ENCODE results near the gene LDLR.
"Not testable (repeated sequence)": the region's sequence is repeated elsewhere in the genome, so short reads cannot be mapped to it uniquely, and the experiment has no call there.

LDLR gene

DNA sequence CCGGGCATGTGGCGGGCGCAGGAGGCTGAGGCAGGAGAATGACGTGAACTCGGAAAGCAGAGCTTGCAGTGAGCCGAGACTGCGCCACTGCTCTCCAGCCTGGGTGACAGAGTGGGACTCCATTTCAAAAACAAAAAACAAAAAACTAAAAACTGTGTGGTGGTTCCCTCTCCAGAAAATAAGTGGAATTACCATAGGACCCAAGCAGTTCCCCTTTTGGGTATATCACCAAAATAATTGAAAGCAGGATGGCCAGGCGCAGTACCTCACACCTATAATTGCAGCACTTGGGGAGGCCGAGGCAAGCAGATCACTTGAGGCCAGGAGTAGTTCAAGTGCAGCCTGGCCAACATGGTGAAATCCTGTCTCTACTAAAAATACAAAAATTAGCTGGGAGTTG lies 15.7 kb upstream of the LDLR start:
- DNase-seq, result no peak

DNA sequence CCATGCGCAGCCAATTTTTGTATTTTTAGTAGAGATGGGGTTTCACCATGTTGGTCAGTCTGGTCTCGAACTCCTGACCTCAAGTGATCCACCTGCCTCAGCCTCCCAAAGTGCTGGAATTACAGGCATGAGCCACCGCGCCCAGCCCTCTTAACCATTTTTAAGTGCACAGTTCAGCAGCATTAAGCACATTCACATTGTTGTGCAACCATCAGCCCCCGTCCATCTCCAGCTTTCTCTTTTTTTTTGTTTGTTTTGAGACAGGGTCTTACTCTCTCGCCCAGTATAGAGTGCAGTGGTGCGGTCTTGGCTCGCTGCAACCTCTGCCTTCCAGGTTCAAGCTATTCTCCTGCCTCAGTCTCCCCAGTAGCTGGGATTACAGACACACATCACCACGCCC lies 12.5 kb upstream of the LDLR start:
- not testable (repeated sequence) for DNase-seq

DNA sequence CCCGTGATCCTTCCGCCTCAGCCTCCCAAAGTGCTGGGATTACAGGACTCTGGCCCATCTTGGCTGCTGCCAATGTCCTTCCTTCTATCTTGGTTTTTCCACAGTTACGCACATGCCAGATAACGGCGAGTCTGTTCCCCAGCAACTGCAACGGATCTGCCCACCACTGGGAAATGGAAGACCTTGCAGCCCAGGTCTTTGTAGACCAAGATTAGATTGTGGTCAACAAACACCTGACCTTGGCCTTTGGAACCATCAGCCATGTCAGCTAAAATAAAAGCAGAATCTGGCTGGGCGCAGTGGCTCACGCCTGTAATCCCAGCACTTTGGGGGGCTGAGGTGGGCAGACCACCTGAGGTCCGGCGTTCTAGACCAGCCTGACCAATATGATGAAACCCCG lies 10.4 kb upstream of the LDLR start:
- no peak for DNase-seq

DNA sequence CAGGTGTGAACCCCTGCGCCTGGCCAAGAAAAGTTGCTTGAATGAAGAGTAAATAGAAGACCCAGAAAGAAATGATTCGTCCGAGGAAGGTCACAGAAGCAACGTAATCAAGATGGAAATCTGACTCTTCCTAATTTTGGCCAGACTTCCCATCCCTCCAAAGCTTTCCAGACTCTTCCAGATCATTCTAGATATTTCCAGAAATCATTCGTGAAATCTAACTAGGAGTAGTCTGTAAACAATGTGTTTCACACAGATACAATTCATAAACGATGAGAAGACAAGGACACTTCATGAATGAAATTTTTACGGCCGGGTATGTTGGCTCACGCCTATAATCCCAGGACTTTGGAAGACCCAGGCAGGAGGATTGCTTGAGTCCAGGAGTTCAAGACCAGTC lies 9.3 kb upstream of the LDLR start:
- DNase-seq, result no peak

DNA sequence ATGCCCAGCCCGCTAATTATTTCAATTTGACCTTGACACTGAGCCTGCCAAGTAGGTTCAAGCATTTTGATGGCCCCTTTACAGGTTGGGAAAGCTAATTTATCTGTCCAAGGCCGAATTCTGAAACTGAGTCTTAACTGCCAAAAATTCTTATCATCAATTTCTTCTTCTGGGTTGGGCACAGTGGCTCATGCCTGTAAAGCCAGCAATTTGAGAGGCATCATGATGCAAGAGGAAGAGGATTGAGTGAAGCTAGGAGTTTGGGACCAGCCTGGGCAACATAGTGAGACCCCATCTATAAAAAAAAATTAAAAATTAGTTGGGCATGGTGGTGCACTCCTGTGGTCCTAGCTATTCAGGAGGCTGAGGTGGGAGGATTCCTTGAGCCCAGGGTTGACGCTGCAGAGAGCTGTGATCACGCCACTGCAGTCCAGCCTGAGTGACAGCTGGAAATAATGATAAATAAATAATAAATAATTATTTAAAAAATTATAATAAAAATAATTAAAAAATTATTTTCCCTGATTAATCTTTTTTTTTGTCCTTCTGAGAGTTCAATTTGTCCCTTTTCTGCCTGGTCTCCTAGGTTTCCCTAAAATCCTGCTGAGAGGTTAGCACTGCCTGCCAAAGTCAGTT lies 1.3 kb upstream of the LDLR start:
- no peak for DNase-seq

DNA sequence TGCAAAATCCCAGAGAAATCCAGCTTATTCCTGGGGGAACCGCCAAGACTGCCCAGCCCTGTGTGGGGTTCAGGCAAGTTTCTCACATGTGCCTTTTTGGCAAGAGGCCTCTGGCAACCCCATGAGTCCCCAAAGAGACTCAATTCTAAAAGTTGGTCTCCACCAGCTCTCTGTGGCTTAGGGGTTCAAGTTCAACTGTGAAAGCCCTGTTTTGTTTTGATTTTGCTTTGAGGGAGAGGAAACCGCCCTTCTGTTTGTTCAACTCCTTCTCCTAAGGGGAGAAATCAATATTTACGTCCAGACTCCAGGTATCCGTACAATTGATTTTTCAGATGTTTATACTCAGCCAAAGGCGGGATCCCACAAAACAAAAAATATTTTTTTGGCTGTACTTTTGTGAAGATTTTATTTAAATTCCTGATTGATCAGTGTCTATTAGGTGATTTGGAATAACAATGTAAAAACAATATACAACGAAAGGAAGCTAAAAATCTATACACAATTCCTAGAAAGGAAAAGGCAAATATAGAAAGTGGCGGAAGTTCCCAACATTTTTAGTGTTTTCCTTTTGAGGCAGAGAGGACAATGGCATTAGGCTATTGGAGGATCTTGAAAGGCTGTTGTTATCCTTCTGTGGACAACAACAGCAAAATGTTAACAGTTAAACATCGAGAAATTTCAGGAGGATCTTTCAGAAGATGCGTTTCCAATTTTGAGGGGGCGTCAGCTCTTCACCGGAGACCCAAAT lies 583 bp upstream of the LDLR start:
- no peak for DNase-seq

DNA sequence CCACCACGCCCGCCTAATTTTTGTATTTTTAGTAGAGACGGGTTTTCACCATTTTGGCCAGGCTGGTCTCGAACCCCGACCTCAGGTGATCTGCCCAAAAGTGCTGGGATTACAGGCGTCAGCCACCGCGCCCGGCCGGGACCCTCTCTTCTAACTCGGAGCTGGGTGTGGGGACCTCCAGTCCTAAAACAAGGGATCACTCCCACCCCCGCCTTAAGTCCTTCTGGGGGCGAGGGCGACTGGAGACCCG lies 676 bp downstream of the LDLR start:
- not testable (repeated sequence) for DNase-seq

DNA sequence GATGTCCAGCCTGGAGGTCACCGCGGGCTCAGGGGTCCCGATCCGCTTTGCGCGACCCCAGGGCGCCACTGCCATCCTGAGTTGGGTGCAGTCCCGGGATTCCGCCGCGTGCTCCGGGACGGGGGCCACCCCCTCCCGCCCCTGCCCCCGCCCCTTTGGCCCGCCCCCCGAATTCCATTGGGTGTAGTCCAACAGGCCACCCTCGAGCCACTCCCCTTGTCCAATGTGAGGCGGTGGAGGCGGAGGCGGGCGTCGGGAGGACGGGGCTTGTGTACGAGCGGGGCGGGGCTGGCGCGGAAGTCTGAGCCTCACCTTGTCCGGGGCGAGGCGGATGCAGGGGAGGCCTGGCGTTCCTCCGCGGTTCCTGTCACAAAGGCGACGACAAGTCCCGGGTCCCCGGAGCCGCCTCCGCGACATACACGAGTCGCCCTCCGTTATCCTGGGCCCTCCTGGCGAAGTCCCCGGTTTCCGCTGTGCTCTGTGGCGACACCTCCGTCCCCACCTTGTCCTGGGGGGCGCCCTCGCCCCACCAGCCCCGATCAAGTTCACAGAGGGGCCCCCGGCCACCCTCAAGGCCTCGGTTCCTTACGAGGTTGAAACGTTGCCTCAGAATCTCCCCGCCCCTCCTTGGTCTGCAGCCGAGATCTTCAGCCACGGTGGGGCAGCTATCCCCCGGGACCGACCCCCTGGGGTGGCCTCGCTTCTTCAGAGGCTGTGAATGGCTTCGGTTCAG lies 1.2 kb downstream of the LDLR start:
- peak; percentile 95 for DNase-seq

DNA sequence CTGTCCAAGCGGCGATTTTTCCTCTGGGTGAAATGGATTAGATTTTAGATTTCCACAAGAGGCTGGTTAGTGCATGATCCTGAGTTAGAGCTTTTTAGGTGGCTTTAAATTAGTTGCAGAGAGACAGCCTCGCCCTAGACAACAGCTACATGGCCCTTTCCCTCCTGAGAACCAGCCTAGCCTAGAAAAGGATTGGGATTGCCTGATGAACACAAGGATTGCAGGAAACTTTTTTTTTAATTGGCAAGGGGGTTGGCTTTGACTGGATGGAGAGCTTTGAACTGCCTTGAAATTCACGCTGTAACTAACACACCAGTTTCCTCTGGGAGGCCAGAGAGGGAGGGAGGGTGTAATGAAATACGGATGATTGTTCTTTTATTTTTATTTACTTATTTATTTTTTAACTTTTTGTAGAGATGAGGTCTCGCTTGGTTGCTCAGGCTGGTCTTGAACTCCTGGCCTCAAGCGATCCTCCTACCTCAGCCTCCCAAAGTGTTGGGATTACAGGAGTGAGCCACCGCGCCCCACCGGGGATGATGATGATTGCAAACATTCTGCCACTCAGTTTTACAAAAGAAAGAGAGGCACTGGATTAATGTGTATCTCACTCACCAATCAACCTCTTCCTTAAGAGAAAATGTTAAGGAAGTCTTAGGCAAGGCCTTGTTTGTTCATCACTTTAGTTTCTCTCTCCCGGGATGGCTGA lies 1.9 kb downstream of the LDLR start:
- DNase-seq, result no peak

DNA sequence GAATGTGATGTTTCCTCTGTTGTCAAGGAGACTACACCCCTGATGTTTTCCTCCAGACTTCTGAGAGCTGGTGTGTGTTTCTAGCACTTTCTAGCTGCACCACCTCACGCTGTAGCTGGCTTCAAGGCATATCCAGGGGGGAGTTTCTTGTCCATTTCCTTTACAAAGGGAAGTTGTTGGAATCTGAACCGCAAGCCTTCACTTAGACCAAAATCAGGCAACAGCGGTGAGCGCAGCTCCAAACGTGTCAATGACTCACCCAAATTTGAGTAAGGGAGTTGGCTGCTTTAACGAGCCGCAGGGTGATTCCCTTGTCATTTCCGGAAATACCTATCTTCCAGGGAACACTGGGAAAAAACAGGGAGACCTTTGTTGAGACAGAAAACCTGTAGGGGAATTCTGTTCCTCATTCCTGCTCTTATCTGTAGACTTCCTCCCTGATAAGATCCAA lies 2.5 kb downstream of the LDLR start:
- no peak for DNase-seq

DNA sequence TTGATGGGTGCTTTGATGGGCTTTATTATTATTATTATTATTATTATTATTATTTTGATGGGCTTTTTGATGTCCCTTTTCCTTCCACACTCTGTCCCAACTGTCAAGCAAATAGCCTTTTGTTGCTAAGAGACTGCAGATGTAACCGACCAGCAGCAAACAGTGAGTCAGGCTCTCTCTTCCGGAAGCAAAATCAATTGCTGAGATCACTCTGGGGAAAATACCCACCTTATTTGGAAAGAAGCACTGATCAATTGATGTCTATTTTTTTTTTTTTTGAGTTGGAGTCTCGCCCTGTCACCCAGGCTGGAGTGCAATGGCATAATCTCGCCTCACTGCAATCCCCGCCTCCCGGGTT lies 2.9 kb downstream of the LDLR start:
- DNase-seq, result no peak

DNA sequence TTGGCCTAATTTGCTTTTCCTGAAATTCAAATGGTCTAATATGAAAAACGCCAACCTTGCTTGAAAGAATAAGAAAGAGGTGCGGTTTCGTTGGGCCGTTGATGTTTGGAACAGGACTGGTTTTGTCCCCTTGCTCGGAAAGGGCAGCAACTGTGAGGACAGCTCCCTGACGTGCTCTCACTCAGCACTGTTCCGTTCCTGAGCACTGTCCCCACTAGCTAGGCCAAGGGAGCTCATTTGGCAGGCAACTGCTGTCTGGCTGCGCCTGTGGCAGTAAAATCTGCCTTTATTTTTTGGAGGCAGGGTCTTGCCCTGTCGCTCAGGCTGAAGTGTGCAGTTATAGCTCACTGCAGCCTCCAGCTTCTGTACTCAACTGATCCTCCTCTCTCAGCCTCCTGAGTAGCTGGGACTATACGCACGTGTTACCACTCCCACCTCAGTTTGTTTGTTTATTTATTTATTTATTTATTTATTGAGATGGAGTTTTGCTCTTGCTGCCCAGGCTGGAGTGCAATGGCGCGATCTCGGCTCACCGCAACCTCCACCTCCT lies 4.5 kb downstream of the LDLR start:
- no peak for DNase-seq

DNA sequence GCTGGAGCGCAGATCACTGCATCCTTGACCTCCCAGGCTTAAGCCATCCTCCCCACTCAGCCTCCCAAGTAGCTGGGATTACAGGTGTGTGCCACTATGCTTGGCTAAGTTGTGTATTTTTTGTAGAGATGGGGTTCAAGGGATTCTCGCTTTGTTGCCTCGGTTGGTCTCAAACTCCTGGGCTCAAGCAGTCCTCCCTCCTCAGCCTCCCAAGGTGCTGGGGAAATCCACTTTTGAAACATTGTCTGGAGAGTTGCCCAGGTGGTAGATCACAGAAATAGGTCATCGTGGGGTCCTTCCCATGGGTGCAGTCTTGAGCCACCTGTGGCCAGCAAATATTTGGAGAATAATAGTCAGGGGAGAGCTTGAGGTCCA lies 5.2 kb downstream of the LDLR start:
- DNase-seq, result no peak

DNA sequence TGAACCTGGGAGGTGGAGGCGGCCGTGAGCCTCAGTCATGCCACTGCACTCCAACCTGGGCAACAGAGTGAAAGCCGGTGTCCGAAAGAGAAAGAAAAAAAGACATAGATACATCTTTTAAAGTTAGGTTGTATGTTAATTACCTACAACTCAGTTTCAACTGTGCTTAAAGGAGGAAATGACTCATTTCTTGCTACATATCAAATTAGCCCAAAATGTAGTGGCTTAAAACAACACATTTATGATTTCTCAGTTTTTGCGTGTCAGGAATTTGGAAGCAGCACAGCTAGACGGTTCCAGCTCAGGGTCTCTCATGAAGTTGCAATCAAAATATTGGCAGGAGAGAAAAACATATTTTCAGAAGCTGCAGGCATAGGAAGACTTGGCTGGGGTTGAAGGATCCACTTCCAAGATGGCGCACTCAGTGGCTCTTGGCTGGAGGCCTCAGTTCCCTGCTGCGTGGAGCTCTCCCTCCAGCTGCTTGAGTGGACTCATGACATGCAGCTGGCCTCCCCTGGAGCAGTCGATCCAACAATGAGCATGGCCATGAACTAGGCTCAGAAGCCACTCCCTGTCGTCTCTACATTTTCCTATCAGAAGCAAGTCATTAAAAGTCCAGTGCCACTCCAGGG lies 7.1 kb downstream of the LDLR start:
- DNase-seq, result no peak

DNA sequence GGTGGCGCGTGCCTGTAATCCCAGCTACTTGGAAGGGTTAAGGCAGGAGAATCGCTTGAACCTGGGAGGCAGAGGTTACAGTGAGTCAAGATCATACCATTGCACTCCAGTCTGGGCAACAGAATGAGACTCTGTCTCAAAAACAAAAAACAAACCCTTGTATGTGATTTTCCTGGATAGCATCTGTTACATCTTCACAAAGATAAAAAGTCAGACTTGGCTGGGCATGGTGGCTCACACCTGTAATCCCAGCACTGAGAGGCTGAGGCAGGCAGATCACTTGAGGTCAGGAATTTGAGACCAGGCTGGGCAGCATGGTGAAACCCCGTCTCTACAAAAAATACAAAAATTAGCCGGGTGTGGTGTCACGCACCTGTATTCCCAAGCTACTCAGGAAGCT lies 8.1 kb downstream of the LDLR start:
- DNase-seq, result not testable (repeated sequence)

DNA sequence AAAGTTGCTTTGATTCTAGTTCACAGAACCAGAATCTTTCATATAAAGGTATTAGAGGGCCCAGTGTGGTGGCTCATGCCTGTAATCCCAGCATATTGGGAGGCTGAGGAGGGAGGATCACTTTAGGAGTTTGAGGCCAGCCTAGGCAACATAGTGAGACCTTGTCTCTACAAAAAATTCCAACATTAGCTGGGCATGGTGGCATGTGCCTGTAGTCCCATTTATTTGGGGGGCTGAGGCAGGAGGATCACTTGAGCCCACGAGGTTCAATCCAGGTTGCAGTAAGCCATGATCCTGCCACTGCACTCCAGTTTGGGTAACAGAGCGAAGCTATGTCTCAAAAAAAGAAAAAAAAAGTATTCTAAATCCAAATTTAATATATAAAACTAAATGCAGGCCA lies 9.1 kb downstream of the LDLR start:
- no peak for DNase-seq

DNA sequence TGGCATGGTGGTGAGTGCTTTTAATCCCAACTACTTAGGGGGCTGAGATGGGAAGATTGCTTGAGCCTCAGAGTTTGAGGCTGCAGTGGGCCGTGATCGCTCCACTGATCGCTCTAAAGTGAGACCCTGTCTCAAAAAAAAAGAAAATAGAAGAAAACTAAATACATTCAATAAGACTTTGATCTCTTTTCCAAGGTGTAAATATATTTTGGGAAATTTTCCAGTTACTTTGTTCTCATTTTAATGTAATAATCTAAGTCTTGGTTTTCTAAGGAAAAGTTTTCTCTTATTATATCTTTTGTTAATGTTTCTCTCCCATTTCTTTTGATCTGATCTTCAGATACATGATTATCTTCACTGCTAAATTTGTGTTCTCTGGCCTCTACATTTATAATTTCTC lies 9.6 kb downstream of the LDLR start:
- no peak for DNase-seq

DNA sequence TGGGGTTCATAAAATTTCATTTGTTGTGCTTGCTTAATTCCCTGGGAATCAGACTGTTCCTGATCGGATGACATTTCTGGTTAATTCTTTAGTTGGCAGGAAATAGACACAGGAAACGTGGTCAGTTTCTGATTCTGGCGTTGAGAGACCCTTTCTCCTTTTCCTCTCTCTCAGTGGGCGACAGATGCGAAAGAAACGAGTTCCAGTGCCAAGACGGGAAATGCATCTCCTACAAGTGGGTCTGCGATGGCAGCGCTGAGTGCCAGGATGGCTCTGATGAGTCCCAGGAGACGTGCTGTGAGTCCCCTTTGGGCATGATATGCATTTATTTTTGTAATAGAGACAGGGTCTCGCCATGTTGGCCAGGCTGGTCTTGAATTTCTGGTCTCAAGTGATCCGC lies 10.8 kb downstream of the LDLR start:
- no peak for DNase-seq

DNA sequence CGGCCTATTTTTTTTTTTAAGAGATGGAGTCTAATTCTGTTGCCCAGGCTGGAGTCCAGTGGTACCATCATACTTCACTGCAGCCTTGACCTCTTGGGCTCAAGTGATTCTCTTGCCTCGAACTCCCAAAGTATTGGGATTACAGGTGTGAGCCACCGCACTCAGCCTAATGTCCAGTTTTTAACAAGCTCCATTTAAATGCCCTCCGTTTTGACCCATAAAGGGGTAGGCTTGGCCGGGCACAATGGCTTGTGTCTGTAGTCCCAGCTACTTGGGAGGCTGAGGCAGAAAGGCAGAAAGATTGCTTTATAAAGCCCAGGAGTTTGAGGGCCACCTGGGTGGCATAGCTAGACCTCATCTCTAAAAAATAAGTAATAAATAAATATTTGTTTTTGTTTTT lies 11.8 kb downstream of the LDLR start:
- no peak for DNase-seq

DNA sequence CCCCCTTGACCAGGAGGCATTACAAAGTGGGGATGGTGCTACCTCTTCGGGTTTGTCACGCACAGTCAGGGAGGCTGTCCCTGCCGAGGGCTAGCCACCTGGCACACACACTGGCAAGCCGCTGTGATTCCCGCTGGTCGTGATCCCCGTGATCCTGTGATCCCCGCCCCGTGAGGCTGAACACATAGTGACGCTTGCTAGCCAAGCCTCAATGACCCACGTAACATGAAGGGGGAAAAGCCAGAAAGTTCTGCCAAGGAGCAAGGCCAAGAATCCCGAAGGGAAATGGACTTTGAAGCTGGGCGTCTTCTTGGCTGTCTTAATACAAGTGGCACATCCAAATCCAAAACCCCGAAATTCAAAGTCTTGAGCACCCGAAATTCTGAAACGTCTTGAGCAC lies 13.7 kb downstream of the LDLR start:
- no peak for DNase-seq

DNA sequence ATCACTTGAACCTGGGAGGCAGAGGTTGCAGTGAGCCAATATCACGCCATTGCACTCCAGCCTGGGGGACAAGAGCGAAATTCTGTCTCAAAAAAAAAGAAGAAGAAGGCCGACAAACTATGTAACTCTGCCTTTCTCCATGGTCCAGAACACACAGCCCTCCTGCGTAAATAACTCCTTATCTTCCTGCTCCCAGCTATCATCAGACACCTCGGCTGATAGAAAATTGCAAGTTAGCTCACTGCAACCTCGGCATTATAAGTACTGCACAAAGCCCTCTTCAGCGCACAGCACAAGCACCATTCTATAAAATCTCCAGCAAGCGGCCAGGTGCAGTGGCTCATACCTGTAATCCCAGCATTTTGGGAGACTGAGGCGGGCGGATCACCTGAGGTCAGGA lies 14.4 kb downstream of the LDLR start:
- DNase-seq, result not testable (repeated sequence)

DNA sequence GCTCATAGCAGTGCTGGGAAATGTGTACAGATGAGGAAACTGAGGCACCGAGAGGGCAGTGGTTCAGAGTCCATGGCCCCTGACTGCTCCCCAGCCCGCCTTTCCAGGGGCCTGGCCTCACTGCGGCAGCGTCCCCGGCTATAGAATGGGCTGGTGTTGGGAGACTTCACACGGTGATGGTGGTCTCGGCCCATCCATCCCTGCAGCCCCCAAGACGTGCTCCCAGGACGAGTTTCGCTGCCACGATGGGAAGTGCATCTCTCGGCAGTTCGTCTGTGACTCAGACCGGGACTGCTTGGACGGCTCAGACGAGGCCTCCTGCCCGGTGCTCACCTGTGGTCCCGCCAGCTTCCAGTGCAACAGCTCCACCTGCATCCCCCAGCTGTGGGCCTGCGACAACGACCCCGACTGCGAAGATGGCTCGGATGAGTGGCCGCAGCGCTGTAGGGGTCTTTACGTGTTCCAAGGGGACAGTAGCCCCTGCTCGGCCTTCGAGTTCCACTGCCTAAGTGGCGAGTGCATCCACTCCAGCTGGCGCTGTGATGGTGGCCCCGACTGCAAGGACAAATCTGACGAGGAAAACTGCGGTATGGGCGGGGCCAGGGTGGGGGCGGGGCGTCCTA lies 15.9 kb downstream of the LDLR start:
- no peak for DNase-seq

DNA sequence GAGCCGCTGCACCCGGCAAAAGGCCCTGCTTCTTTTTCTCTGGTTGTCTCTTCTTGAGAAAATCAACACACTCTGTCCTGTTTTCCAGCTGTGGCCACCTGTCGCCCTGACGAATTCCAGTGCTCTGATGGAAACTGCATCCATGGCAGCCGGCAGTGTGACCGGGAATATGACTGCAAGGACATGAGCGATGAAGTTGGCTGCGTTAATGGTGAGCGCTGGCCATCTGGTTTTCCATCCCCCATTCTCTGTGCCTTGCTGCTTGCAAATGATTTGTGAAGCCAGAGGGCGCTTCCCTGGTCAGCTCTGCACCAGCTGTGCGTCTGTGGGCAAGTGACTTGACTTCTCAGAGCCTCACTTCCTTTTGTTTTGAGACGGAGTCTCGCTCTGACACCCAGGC lies 17.2 kb downstream of the LDLR start:
- DNase-seq, result no peak
